HUES6 (cell line): ENCODE measurements around the gene GPC6.

ENCODE experiments used
- H3K27ac ChIP-seq: 2 replicates; pipeline ENCODE4 v1.7.0; 2013; ENCODE audit warnings: low read depth, mild to moderate bottlenecking, low read length, inconsistent platforms
- H3K27me3 ChIP-seq: 2 replicates; pipeline ENCODE4 v1.6.1; 2013; ENCODE audit warnings: low read length; ENCODE audit not compliant: control insufficient read depth, insufficient read depth
- H3K36me3 ChIP-seq: 2 replicates; pipeline ENCODE4 v1.6.1; 2013; ENCODE audit warnings: low read length; ENCODE audit not compliant: control insufficient read depth, insufficient read depth
- H3K4me1 ChIP-seq: 2 replicates; pipeline ENCODE4 v1.6.1; 2013; ENCODE audit warnings: low read length; ENCODE audit not compliant: control insufficient read depth, insufficient read depth
- H3K4me3 ChIP-seq: 2 replicates; pipeline ENCODE4 v1.5.1; 2013; ENCODE audit warnings: low read depth, low read length
- H3K9ac ChIP-seq: one replicate; pipeline ENCODE4 v1.6.1; 2013; ENCODE audit warnings: mild to moderate bottlenecking, low read length
- H3K9me3 ChIP-seq: 2 replicates; pipeline ENCODE4 v1.6.1; 2013; ENCODE audit warnings: low read depth, low read length; ENCODE audit not compliant: control insufficient read depth, insufficient read depth

The GPC6 gene

GRCh38 chr13:94345374-94346195 lies 1119.0 kb downstream of the GPC6 start:
- Histone ChIP-seq H3K9me3 (no peaks in the 10 kb centered on the region), H3K27ac (no peak overlapping the region), H3K9ac (no peak overlapping the region), H3K4me3 (no peak overlapping the region), H3K27me3 (no peaks in the 10 kb centered on the region), H3K36me3 (no peaks in the 10 kb centered on the region), H3K4me1 (peaks cover 21% of the 10 kb centered on the region)

GRCh38 chr13:94346261-94347019 lies 1119.8 kb downstream of the GPC6 start:
- no peaks in the 10 kb centered on the region for H3K9me3 ChIP-seq
- H3K27me3 ChIP-seq: no peaks in the 10 kb centered on the region
- H3K9ac ChIP-seq: no peak overlapping the region
- H3K36me3 ChIP-seq: no peaks in the 10 kb centered on the region
- H3K4me3 ChIP-seq: no peak overlapping the region
- H3K4me1 ChIP-seq: peaks cover 21% of the 10 kb centered on the region
- no peak overlapping the region for H3K27ac ChIP-seq

GRCh38 chr13:94351292-94351990 lies 1124.8 kb downstream of the GPC6 start:
- Histone ChIP-seq H3K9me3 (no peaks in the 10 kb centered on the region), H3K4me1 (no peaks in the 10 kb centered on the region; the same call in 1 of the 2 replicates), H3K36me3 (no peaks in the 10 kb centered on the region), H3K9ac (no peak overlapping the region), H3K27ac (no peak overlapping the region), H3K27me3 (no peaks in the 10 kb centered on the region), H3K4me3 (no peak overlapping the region)

GRCh38 chr13:94352057-94352456 lies 1125.5 kb downstream of the GPC6 start:
- Histone ChIP-seq H3K4me1 (no peaks in the 10 kb centered on the region; the same call in 1 of the 2 replicates), H3K9ac (no peak overlapping the region), H3K36me3 (no peaks in the 10 kb centered on the region), H3K27ac (no peak overlapping the region), H3K27me3 (no peaks in the 10 kb centered on the region), H3K9me3 (no peaks in the 10 kb centered on the region), H3K4me3 (no peak overlapping the region)

GRCh38 chr13:94353167-94353710 lies 1126.6 kb downstream of the GPC6 start:
- no peaks in the 10 kb centered on the region; the same call in 1 of the 2 replicates for H3K4me1 ChIP-seq

GRCh38 chr13:94359875-94360274 lies 1133.3 kb downstream of the GPC6 start:
- H3K4me3 ChIP-seq: no peak overlapping the region
- H3K4me1 ChIP-seq: no peaks in the 10 kb centered on the region; the same call in 1 of the 2 replicates
- H3K27me3 ChIP-seq: no peaks in the 10 kb centered on the region
- H3K9me3 ChIP-seq: no peaks in the 10 kb centered on the region
- H3K9ac ChIP-seq: no peak overlapping the region
- no peaks in the 10 kb centered on the region for H3K36me3 ChIP-seq
- H3K27ac ChIP-seq: no peak overlapping the region

More at GRCh38 chr13:94353167-94353710, 1126.6 kb downstream of the GPC6 start:
- no peak overlapping the region for H3K4me3 ChIP-seq
- no peaks in the 10 kb centered on the region for H3K27me3 ChIP-seq
- no peak overlapping the region for H3K9ac ChIP-seq
- no peaks in the 10 kb centered on the region for H3K9me3 ChIP-seq
- no peaks in the 10 kb centered on the region for H3K36me3 ChIP-seq
- H3K27ac ChIP-seq: no peak overlapping the region

GRCh38 chr13:94362411-94362909 lies 1135.9 kb downstream of the GPC6 start:
- no peaks in the 10 kb centered on the region for H3K9me3 ChIP-seq
- H3K27ac ChIP-seq: no peak overlapping the region
- no peaks in the 10 kb centered on the region for H3K27me3 ChIP-seq
- H3K36me3 ChIP-seq: no peaks in the 10 kb centered on the region
- no peak overlapping the region for H3K9ac ChIP-seq
- H3K4me1 ChIP-seq: no peaks in the 10 kb centered on the region; the same call in 1 of the 2 replicates
- no peak overlapping the region for H3K4me3 ChIP-seq

- no peaks in the 10 kb centered on the region for H3K4me1 ChIP-seq
- no peaks in the 10 kb centered on the region for H3K9me3 ChIP-seq
- H3K4me3 ChIP-seq: no peak overlapping the region
These were observed 1140.1 kb downstream of the GPC6 start for GRCh38 chr13:94366677-94367076.

GRCh38 chr13:94369972-94370436 lies 1143.4 kb downstream of the GPC6 start:
- no peak overlapping the region for H3K27ac ChIP-seq
- H3K36me3 ChIP-seq: no peaks in the 10 kb centered on the region
- no peaks in the 10 kb centered on the region for H3K4me1 ChIP-seq
- H3K9me3 ChIP-seq: no peaks in the 10 kb centered on the region
- H3K9ac ChIP-seq: no peak overlapping the region
- no peak overlapping the region for H3K4me3 ChIP-seq
- H3K27me3 ChIP-seq: no peaks in the 10 kb centered on the region

More at GRCh38 chr13:94366677-94367076, 1140.1 kb downstream of the GPC6 start:
- Histone ChIP-seq H3K9ac (no peak overlapping the region), H3K27me3 (no peaks in the 10 kb centered on the region), H3K27ac (no peak overlapping the region), H3K36me3 (no peaks in the 10 kb centered on the region)

- H3K27ac ChIP-seq: no peak overlapping the region
- no peaks in the 10 kb centered on the region for H3K27me3 ChIP-seq
- H3K9ac ChIP-seq: no peak overlapping the region
- H3K4me3 ChIP-seq: peak overlapping the region; percentile 37; the same call in 1 of the 2 replicates
- no peaks in the 10 kb centered on the region for H3K36me3 ChIP-seq
- H3K9me3 ChIP-seq: no peaks in the 10 kb centered on the region
- H3K4me1 ChIP-seq: no peaks in the 10 kb centered on the region
These were observed 1145.2 kb downstream of the GPC6 start for GRCh38 chr13:94371855-94372254.
